HepG2 (cell line): Measurements from ENCODE around the gene LOXL3. TPM values are rescaled to one million over a fixed set of nuclear protein-coding genes. Genes with fewer than 3 reads are reported as not detected.

ENCODE experiments used
- EHMT2 ChIP-seq: fragments of 200-600 bp; sonication (generic); IDR thresholded peaks from 2 replicates; pipeline ENCODE4 v1.7.0; 2017; ENCODE audit warnings: antibody characterized with exemption, low read depth, low read length, borderline replicate concordance
- PRMT3 ChIP-seq: sonication (generic); formaldehyde crosslinking; IDR thresholded peaks from 2 replicates; pipeline ENCODE4 v1.8.1; 2022; ENCODE audit warnings: low read depth, mild to moderate bottlenecking, moderate library complexity, missing genetic modification reagents, borderline replicate concordance
- ZMYM4 ChIP-seq: sonication (generic); formaldehyde crosslinking; IDR thresholded peaks from 2 replicates; pipeline ENCODE4 v1.8.1; 2023; ENCODE audit warnings: mild to moderate bottlenecking, missing genetic modification reagents
- ZNF251 ChIP-seq: sonication (generic); formaldehyde crosslinking; IDR thresholded peaks from 2 replicates; pipeline ENCODE4 v1.9.0; 2021; ENCODE audit warnings: mild to moderate bottlenecking, missing genetic modification reagents
- ZNF317 ChIP-seq: sonication (generic); formaldehyde crosslinking; IDR thresholded peaks from 2 replicates; pipeline ENCODE4 v1.5.0; 2020; ENCODE audit warnings: mild to moderate bottlenecking, missing genetic modification reagents
- ZNF674 ChIP-seq: sonication (generic); formaldehyde crosslinking; IDR thresholded peaks from 2 replicates; pipeline ENCODE4 v1.5.0; 2020; ENCODE audit warnings: low read depth, mild to moderate bottlenecking, missing genetic modification reagents
- ZNF850 ChIP-seq: sonication (generic); formaldehyde crosslinking; conservative IDR thresholded peaks from 2 replicates; pipeline ENCODE4 v1.9.0; 2021; ENCODE audit warnings: mild to moderate bottlenecking, missing genetic modification reagents
- polyA plus RNA-seq, 8 experiments: library from polyadenylated mRNA; depleted of rRNA in 3 of 8; stranded (reverse) in 7 of 8; unstranded in 1 of 8; fragments of >200 nt; fragmentation: Illumina TruSeq in 4 of 8; extraction: Trizol in 4 of 8; gene quantifications; 2 replicates each; pipeline versions ENCODE4 v1.2.1 to v1.2.3, GENCODE V29; 2011 to 2016; ENCODE audit warnings: low read depth in 4 of 8, missing spikeins in 1 of 8, mixed read lengths in 1 of 8; ENCODE audit not compliant: insufficient read depth in 1 of 8
- total RNA-seq, 5 experiments: library from RNA; depleted of rRNA; stranded (reverse); fragments of >200 nt; fragmentation: Illumina TruSeq; extraction: Trizol; gene quantifications; 2 replicates each; pipeline ENCODE4 v1.2.3, GENCODE V29; 2016; ENCODE audit warnings: low read depth in 1 of 5
- TF ChIP-seq, protein P1 (sequence below): sonication (generic); formaldehyde crosslinking; IDR thresholded peaks from 2 replicates; pipeline ENCODE4 v1.9.0; 2021; ENCODE audit warnings: missing genetic modification reagents, borderline replicate concordance
- TF ChIP-seq, protein P2 (sequence below): sonication (generic); formaldehyde crosslinking; IDR thresholded peaks from 2 replicates; pipeline ENCODE4 v1.4.0; 2020; ENCODE audit warnings: mild to moderate bottlenecking, missing genetic modification reagents
- TF ChIP-seq, protein P3 (sequence below): sonication (generic); formaldehyde crosslinking; conservative IDR thresholded peaks from 2 replicates; pipeline ENCODE4 v1.4.0; 2020; ENCODE audit warnings: missing genetic modification reagents
- TF ChIP-seq, protein P4 (sequence below): sonication (generic); formaldehyde crosslinking; IDR thresholded peaks from 2 replicates; pipeline ENCODE4 v1.8.1; 2023; ENCODE audit warnings: mild to moderate bottlenecking, inconsistent platforms, moderate library complexity, missing genetic modification reagents, borderline replicate concordance
- TF ChIP-seq, protein P5 (sequence below): sonication (generic); formaldehyde crosslinking; IDR thresholded peaks from 2 replicates; pipeline ENCODE4 v1.4.0; 2020; ENCODE audit warnings: mild to moderate bottlenecking, missing genetic modification reagents, borderline replicate concordance
- TF ChIP-seq, protein P6 (sequence below): sonication (generic); formaldehyde crosslinking; IDR thresholded peaks from 2 replicates; pipeline ENCODE4 v1.5.1; 2020; ENCODE audit warnings: mild to moderate bottlenecking, missing genetic modification reagents, borderline replicate concordance

Gene LOXL3
- total and polyA plus RNA-seq, 2 of the 13 experiments (the other 11 are each of a cell fraction or from before 2014, with no cell fraction given), result 0.55 to 6.5 TPM

DNA sequence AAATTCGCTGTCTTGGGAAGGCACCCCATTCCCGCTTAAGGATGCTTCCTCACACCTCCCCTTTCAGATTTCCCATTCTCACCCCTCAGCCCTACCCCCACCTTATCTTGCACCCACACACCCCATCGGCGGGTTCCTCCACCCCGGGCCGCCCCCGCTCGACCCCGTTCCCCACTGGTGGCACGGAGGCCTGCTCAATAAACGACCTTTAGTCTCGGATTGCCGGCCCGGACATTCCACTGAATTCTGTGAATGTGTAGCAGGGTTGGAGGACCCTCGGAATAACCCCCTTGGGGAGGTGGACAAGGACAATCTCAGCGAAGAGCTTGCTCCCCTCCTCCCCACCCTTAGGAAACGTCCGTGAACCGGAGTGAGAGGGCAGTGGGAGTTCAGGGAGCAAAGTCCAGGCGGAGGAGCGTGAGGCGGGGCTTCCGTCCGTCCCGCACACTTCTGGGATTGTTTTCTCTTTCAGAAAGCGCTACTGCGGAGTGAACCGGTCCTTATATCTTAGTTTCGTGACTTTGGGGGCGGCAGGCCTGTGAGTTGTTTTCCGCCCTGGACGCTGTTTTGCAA is 51.5 kb downstream of the LOXL3 start (continued):
- TF ChIP-seq, protein P1, sequence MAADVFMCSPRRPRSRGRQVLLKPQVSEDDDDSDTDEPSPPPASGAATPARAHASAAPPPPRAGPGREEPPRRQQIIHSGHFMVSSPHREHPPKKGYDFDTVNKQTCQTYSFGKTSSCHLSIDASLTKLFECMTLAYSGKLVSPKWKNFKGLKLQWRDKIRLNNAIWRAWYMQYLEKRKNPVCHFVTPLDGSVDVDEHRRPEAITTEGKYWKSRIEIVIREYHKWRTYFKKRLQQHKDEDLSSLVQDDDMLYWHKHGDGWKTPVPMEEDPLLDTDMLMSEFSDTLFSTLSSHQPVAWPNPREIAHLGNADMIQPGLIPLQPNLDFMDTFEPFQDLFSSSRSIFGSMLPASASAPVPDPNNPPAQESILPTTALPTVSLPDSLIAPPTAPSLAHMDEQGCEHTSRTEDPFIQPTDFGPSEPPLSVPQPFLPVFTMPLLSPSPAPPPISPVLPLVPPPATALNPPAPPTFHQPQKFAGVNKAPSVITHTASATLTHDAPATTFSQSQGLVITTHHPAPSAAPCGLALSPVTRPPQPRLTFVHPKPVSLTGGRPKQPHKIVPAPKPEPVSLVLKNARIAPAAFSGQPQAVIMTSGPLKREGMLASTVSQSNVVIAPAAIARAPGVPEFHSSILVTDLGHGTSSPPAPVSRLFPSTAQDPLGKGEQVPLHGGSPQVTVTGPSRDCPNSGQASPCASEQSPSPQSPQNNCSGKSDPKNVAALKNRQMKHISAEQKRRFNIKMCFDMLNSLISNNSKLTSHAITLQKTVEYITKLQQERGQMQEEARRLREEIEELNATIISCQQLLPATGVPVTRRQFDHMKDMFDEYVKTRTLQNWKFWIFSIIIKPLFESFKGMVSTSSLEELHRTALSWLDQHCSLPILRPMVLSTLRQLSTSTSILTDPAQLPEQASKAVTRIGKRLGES, result no peak
- TF ChIP-seq, protein P2, sequence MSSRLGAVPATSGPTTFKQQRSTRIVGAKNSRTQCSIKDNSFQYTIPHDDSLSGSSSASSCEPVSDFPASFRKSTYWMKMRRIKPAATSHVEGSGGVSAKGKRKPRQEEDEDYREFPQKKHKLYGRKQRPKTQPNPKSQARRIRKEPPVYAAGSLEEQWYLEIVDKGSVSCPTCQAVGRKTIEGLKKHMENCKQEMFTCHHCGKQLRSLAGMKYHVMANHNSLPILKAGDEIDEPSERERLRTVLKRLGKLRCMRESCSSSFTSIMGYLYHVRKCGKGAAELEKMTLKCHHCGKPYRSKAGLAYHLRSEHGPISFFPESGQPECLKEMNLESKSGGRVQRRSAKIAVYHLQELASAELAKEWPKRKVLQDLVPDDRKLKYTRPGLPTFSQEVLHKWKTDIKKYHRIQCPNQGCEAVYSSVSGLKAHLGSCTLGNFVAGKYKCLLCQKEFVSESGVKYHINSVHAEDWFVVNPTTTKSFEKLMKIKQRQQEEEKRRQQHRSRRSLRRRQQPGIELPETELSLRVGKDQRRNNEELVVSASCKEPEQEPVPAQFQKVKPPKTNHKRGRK (CRISPR knock-in tag), result no peak
- TF ChIP-seq ZNF251, result no peak
- TF ChIP-seq, protein P3, sequence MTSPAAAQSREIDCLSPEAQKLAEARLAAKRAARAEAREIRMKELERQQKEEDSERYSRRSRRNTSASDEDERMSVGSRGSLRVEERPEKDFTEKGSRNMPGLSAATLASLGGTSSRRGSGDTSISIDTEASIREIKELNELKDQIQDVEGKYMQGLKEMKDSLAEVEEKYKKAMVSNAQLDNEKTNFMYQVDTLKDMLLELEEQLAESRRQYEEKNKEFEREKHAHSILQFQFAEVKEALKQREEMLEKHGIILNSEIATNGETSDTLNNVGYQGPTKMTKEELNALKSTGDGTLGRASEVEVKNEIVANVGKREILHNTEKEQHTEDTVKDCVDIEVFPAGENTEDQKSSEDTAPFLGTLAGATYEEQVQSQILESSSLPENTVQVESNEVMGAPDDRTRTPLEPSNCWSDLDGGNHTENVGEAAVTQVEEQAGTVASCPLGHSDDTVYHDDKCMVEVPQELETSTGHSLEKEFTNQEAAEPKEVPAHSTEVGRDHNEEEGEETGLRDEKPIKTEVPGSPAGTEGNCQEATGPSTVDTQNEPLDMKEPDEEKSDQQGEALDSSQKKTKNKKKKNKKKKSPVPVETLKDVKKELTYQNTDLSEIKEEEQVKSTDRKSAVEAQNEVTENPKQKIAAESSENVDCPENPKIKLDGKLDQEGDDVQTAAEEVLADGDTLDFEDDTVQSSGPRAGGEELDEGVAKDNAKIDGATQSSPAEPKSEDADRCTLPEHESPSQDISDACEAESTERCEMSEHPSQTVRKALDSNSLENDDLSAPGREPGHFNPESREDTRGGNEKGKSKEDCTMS, result no peak
- no peak for TF ChIP-seq PRMT3 (CRISPR knock-in tag)
- TF ChIP-seq, protein P4, sequence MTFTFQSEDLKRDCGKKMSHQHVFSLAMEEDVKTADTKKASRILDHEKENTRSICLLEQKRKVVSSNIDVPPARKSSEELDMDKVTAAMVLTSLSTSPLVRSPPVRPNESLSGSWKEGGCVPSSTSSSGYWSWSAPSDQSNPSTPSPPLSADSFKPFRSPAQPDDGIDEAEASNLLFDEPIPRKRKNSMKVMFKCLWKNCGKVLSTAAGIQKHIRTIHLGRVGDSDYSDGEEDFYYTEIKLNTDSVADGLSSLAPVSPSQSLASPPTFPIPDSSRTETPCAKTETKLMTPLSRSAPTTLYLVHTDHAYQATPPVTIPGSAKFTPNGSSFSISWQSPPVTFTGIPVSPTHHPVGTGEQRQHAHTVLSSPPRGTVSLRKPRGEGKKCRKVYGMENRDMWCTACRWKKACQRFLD, result no peak
- TF ChIP-seq ZNF317 (CRISPR knock-in tag), result no peak
- no peak for TF ChIP-seq ZNF674 (CRISPR knock-in tag)
- TF ChIP-seq, protein P5, sequence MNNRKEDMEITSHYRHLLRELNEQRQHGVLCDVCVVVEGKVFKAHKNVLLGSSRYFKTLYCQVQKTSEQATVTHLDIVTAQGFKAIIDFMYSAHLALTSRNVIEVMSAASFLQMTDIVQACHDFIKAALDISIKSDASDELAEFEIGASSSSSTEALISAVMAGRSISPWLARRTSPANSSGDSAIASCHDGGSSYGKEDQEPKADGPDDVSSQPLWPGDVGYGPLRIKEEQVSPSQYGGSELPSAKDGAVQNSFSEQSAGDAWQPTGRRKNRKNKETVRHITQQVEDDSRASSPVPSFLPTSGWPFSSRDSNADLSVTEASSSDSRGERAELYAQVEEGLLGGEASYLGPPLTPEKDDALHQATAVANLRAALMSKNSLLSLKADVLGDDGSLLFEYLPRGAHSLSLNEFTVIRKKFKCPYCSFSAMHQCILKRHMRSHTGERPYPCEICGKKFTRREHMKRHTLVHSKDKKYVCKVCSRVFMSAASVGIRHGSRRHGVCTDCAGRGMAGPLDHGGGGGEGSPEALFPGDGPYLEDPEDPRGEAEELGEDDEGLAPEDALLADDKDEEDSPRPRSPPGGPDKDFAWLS (CRISPR knock-in tag), result peak; percentile 68; the same call in 1 of the 2 replicates
- TF ChIP-seq EHMT2, result no peak
- TF ChIP-seq ZMYM4, result no peak
- TF ChIP-seq, protein P6, sequence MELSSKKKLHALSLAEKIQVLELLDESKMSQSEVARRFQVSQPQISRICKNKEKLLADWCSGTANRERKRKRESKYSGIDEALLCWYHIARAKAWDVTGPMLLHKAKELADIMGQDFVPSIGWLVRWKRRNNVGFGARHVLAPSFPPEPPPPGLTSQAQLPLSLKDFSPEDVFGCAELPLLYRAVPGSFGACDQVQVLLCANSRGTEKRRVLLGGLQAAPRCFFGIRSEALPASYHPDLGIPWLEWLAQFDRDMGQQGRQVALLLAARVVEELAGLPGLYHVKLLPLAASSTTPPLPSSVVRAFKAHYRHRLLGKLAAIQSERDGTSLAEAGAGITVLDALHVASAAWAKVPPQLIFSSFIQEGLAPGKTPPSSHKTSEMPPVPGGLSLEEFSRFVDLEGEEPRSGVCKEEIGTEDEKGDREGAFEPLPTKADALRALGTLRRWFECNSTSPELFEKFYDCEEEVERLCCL (CRISPR knock-in tag), result no peak
- no peak for TF ChIP-seq ZNF850 (CRISPR knock-in tag)
